Measurements from ENCODE around the gene FBXO5. TPM values are rescaled to one million over a fixed set of nuclear protein-coding genes. Genes with fewer than 3 reads are reported as not detected.

FBXO5 gene
- total RNA-seq, 1 donor from 2014 or later, result 4.9 TPM

- Histone ChIP-seq H3K4me3 (no peak overlapping the region), H3K27me3 (no peaks in the 10 kb centered on the region), H3K9me3 (no peaks in the 10 kb centered on the region), H3K4me1 (peaks cover 24% of the 10 kb centered on the region), H3K27ac (no peak overlapping the region), H3K36me3 (no peaks in the 10 kb centered on the region)
- DNase-seq, result no peak
- intact Hi-C loops (cut with DNase I), result no loop called here
- no peak for TF ChIP-seq CTCF (IDR thresholded peaks at IDR 0.05)
- ATAC-seq, result no peak
These were observed 2.2 kb downstream of the FBXO5 start for GRCh38 chr6:152980656-152981055.

- Histone ChIP-seq H3K9me3 (no peaks in the 10 kb centered on the region), H3K27ac (no peak overlapping the region), H3K27me3 (no peaks in the 10 kb centered on the region), H3K36me3 (no peaks in the 10 kb centered on the region), H3K4me3 (no peak overlapping the region), H3K4me1 (peaks cover 19% of the 10 kb centered on the region)
- no peak for ATAC-seq
- TF ChIP-seq CTCF (IDR thresholded peaks at IDR 0.05), result no peak
- no peak for DNase-seq
- intact Hi-C loops (cut with DNase I), result no loop called here
These were observed 3.7 kb downstream of the FBXO5 start for GRCh38 chr6:152979116-152979515.

GRCh38 chr6:152978058-152978457, 4.8 kb downstream of the FBXO5 start:
- Histone ChIP-seq H3K27ac (no peak overlapping the region), H3K36me3 (peaks cover under 1% of the 10 kb centered on the region), H3K4me3 (no peak overlapping the region), H3K9me3 (no peaks in the 10 kb centered on the region), H3K4me1 (peaks cover 17% of the 10 kb centered on the region), H3K27me3 (no peaks in the 10 kb centered on the region)
- DNase-seq (no peak), ATAC-seq (no peak)
- no peak for TF ChIP-seq CTCF (IDR thresholded peaks at IDR 0.05)
- intact Hi-C loops (cut with DNase I), result no loop called here

- no peak for TF ChIP-seq CTCF (IDR thresholded peaks at IDR 0.05)
- no peak for DNase-seq
- H3K9me3 ChIP-seq, result no peaks in the 10 kb centered on the region
- H3K27me3 ChIP-seq, result no peaks in the 10 kb centered on the region
- no peak overlapping the region for H3K27ac ChIP-seq
- no peak for ATAC-seq
- H3K4me1 ChIP-seq, result peaks cover 16% of the 10 kb centered on the region
- intact Hi-C loops (cut with DNase I), result no loop called here
- H3K4me3 ChIP-seq, result no peak overlapping the region
- peaks cover 5% of the 10 kb centered on the region for H3K36me3 ChIP-seq
These were observed 5.3 kb downstream of the FBXO5 start for GRCh38 chr6:152977556-152977955.

- H3K36me3 ChIP-seq, result peaks cover 13% of the 10 kb centered on the region
- ATAC-seq (no peak), DNase-seq (no peak)
- no peak overlapping the region for H3K27ac ChIP-seq
- no peaks in the 10 kb centered on the region for H3K27me3 ChIP-seq
- H3K4me3 ChIP-seq, result no peak overlapping the region
- intact Hi-C loops (cut with DNase I), result no loop called here
- TF ChIP-seq CTCF (IDR thresholded peaks at IDR 0.05), result no peak
- H3K4me1 ChIP-seq, result peaks cover 8% of the 10 kb centered on the region
- H3K9me3 ChIP-seq, result no peaks in the 10 kb centered on the region
These were observed 6.1 kb downstream of the FBXO5 start for GRCh38 chr6:152976749-152977148.

Data from upper lobe of right lung (tissue), 1 donor.